H1 (cell line): ENCODE results near the gene DPEP2NB. TPM values are rescaled to one million over a fixed set of nuclear protein-coding genes. Genes with fewer than 3 reads are reported as not detected.
A peak's percentile ranks its signal among the peaks of the same experiment; 100 is the strongest.

Experiments used
- CTCF ChIA-PET: fragments of 300-600 bp; sonication (Branson Sonifier 250); formaldehyde crosslinking; loops from one replicate; lab custom pipeline; 2021; ENCODE audit not compliant: partially characterized antibody; lab: Charles Lee
- POLR2A ChIA-PET: fragments of 300-600 bp; sonication (Branson Sonifier 250); formaldehyde crosslinking; loops from one replicate; lab custom pipeline; 2021; ENCODE audit warnings: inconsistent platforms; ENCODE audit not compliant: partially characterized antibody; lab: Charles Lee
- DNase-seq, 2 experiments: peaks; one replicate each; pipeline versions ENCODE4 v3.0.0 to v3.0.0-alpha.2; 2010 to 2022; ENCODE audit warnings: low spot score in 2 of 2, low read depth in 1 of 2, mixed read lengths in 1 of 2
- FAIRE-seq: peaks from 2 replicates; lab custom pipeline; 2011; peaks lifted over from hg19 to GRCh38; lab: Jason Lieb, UNC
- H2AFZ ChIP-seq: 2 replicates; pipeline ENCODE4 v1.8.1; 2012; ENCODE audit warnings: low read length, inconsistent platforms
- H2AK5ac ChIP-seq: 2 replicates; pipeline ENCODE4 v1.6.1; 2013; ENCODE audit warnings: low read depth, low read length
- H2BK120ac ChIP-seq: replicated peaks from 2 replicates; pipeline ENCODE3; 2013; ENCODE audit warnings: low read depth, low read length, inconsistent platforms
- H2BK12ac ChIP-seq: 2 replicates; pipeline ENCODE4 v1.6.1; 2013; ENCODE audit warnings: low read depth, low read length
- H2BK15ac ChIP-seq: 2 replicates; pipeline ENCODE4 v1.6.1; 2013; ENCODE audit warnings: low read length
- H2BK20ac ChIP-seq: 2 replicates; pipeline ENCODE4 v1.6.1; 2013; ENCODE audit warnings: low read length
- H2BK5ac ChIP-seq: 2 replicates; pipeline ENCODE4 v1.6.1; 2013; ENCODE audit warnings: low read depth, low read length
- H3K14ac ChIP-seq: 2 replicates; pipeline ENCODE4 v1.6.1; 2013; ENCODE audit warnings: inconsistent platforms; ENCODE audit not compliant: insufficient read length
- H3K18ac ChIP-seq: 2 replicates; pipeline ENCODE4 v1.6.1; 2013; ENCODE audit warnings: low read length; ENCODE audit errors: extremely low read depth
- H3K23ac ChIP-seq: 2 replicates; pipeline ENCODE4 v1.6.1; 2013; ENCODE audit warnings: inconsistent platforms; ENCODE audit not compliant: insufficient read length
- H3K23me2 ChIP-seq: 2 replicates; pipeline ENCODE4 v1.6.1; 2013; ENCODE audit warnings: low read depth, low read length
- H3K27ac ChIP-seq: 2 replicates; pipeline ENCODE4 v1.6.1; 2011; ENCODE audit warnings: low read depth, low read length, inconsistent platforms
- H3K27me3 ChIP-seq, 4 experiments: replicated peaks in 1 of 4; 1 replicate in 1 of 4; 2 replicates in 3 of 4; pipeline versions ENCODE4 v1.6.1 to v1.8.1; 2011 to 2013; ENCODE audit warnings: low read length in 3 of 4, mild to moderate bottlenecking in 3 of 4, inconsistent platforms in 2 of 4, mixed read lengths in 2 of 4, moderate library complexity in 1 of 4; ENCODE audit not compliant: control insufficient read depth in 3 of 4, insufficient read depth in 3 of 4; ENCODE audit errors: extremely low read depth in 1 of 4
- H3K36me3 ChIP-seq, 4 experiments: 2 replicates each; pipeline versions ENCODE4 v1.6.1 to v1.8.1; 2011 to 2013; ENCODE audit warnings: mild to moderate bottlenecking in 4 of 4, low read length in 3 of 4, moderate library complexity in 2 of 4, control low read depth in 1 of 4, inconsistent platforms in 1 of 4; ENCODE audit not compliant: insufficient read depth in 4 of 4, control insufficient read depth in 2 of 4
- H3K4ac ChIP-seq: replicated peaks from 2 replicates; pipeline ENCODE3; 2013; ENCODE audit warnings: low read length, low read depth, mixed read lengths, inconsistent platforms; ENCODE audit not compliant: insufficient read length
- H3K4me1 ChIP-seq, 4 experiments: replicated peaks in 1 of 4; 1 replicate in 1 of 4; 2 replicates in 3 of 4; pipeline versions ENCODE4 v1.6.1 to v1.8.1; 2011 to 2013; ENCODE audit warnings: low read length in 3 of 4, inconsistent platforms in 2 of 4, mixed read lengths in 1 of 4; ENCODE audit not compliant: insufficient read depth in 4 of 4, control insufficient read depth in 3 of 4
- H3K4me2 ChIP-seq, 2 experiments: 2 replicates each; pipeline versions ENCODE4 v1.6.1 to v1.8.1; 2011 to 2013; ENCODE audit warnings: low read depth in 2 of 2, low read length in 2 of 2, control low read depth in 1 of 2, inconsistent platforms in 1 of 2, mild to moderate bottlenecking in 1 of 2; ENCODE audit not compliant: insufficient read depth in 1 of 2
- H3K4me3 ChIP-seq, 4 experiments: fragments of 200-600, 300-600 bp in 1 of 4; sonication (generic), shearing (Covaris generic), sonication (Bioruptor Twin) in 1 of 4; 2 replicates each; pipeline versions ENCODE4 v1.5.1 to v1.8.1; 2011 to 2016; ENCODE audit warnings: low read length in 4 of 4, low read depth in 3 of 4, control low read depth in 2 of 4, inconsistent platforms in 2 of 4, mild to moderate bottlenecking in 2 of 4, mixed read lengths in 1 of 4, moderate library complexity in 1 of 4; ENCODE audit not compliant: insufficient read depth in 2 of 4; ENCODE audit errors: extremely low read depth in 1 of 4
- H3K56ac ChIP-seq: replicated peaks from 2 replicates; pipeline ENCODE3; 2013; ENCODE audit warnings: low read depth, mild to moderate bottlenecking, mixed read lengths, low read length, inconsistent platforms; ENCODE audit not compliant: insufficient read length
- H3K79me1 ChIP-seq: 2 replicates; pipeline ENCODE4 v1.6.1; 2013; ENCODE audit warnings: low read depth, low read length, control low read depth
- H3K79me2 ChIP-seq, 2 experiments: 2 replicates each; pipeline versions ENCODE4 v1.6.1 to v1.8.1; 2012 to 2013; ENCODE audit warnings: low read length in 2 of 2, mild to moderate bottlenecking in 2 of 2, inconsistent platforms in 1 of 2; ENCODE audit not compliant: insufficient read depth in 2 of 2, control insufficient read depth in 1 of 2
- H3K9ac ChIP-seq, 4 experiments: replicated peaks in 1 of 4; 1 replicate in 1 of 4; 2 replicates in 3 of 4; pipeline versions ENCODE4 v1.6.1 to v1.8.1; 2011 to 2013; ENCODE audit warnings: low read depth in 3 of 4, low read length in 3 of 4, control low read depth in 2 of 4, mild to moderate bottlenecking in 2 of 4, moderate library complexity in 2 of 4, inconsistent platforms in 1 of 4; ENCODE audit errors: extremely low read depth in 1 of 4
- H3K9me3 ChIP-seq, 2 experiments: 2 replicates each; pipeline versions ENCODE4 v1.6.1 to v1.8.1; 2012 to 2013; ENCODE audit warnings: mild to moderate bottlenecking in 2 of 2, moderate library complexity in 2 of 2, control low read depth in 1 of 2, inconsistent platforms in 1 of 2, low read depth in 1 of 2, low read length in 1 of 2, mixed read lengths in 1 of 2; ENCODE audit not compliant: insufficient read depth in 2 of 2
- H4K20me1 ChIP-seq, 2 experiments: replicated peaks in 1 of 2; 2 replicates each; pipeline versions ENCODE3 to v1.8.1; 2011 to 2013; ENCODE audit warnings: inconsistent platforms in 2 of 2, low read length in 2 of 2, mild to moderate bottlenecking in 1 of 2; ENCODE audit not compliant: insufficient read depth in 2 of 2, control insufficient read depth in 1 of 2
- H4K5ac ChIP-seq: 2 replicates; pipeline ENCODE4 v1.6.1; 2013; ENCODE audit warnings: low read length, low read depth, mixed read lengths, inconsistent platforms; ENCODE audit not compliant: insufficient read length
- H4K8ac ChIP-seq: 2 replicates; pipeline ENCODE4 v1.8.0; 2013; ENCODE audit warnings: mild to moderate bottlenecking, moderate library complexity, low read length, inconsistent platforms; ENCODE audit not compliant: insufficient read depth; ENCODE audit errors: extremely low read depth
- H4K91ac ChIP-seq: replicated peaks from 2 replicates; pipeline ENCODE3; 2013; ENCODE audit warnings: low read length, mixed read lengths, inconsistent platforms; ENCODE audit not compliant: insufficient read length
- BACH1 ChIP-seq: IDR thresholded peaks from 2 replicates; pipeline ENCODE4 v1.6.1; 2012; ENCODE audit warnings: low read length, improper control_type of control experiment
- BRCA1 ChIP-seq: IDR thresholded peaks from 2 replicates; pipeline ENCODE4 v1.6.1; 2012; ENCODE audit warnings: low read depth, low read length, improper control_type of control experiment
- CBX8 ChIP-seq: fragments of 300-800, 300-1000 bp; sonication (generic); IDR thresholded peaks from 2 replicates; pipeline ENCODE4 v1.7.1; 2016; ENCODE audit warnings: low read depth, low read length, borderline replicate concordance
- CHD2 ChIP-seq: IDR thresholded peaks from 2 replicates; pipeline ENCODE4 v1.6.1; 2012; ENCODE audit warnings: low read length, improper control_type of control experiment
- CREB1 ChIP-seq: IDR thresholded peaks from 2 replicates; pipeline ENCODE4 v1.6.1; 2012; ENCODE audit warnings: inconsistent platforms
- EZH2 ChIP-seq: fragments of 200-600 bp; sonication (generic); IDR thresholded peaks from 2 replicates; pipeline ENCODE4 v1.7.1; 2012; ENCODE audit warnings: low read depth, mild to moderate bottlenecking, moderate library complexity, low read length, inconsistent platforms; ENCODE audit not compliant: severe bottlenecking
- FOSL1 ChIP-seq: IDR thresholded peaks from 2 replicates; pipeline ENCODE4 v1.6.1; 2011; ENCODE audit warnings: mild to moderate bottlenecking, low read depth, low read length, moderate library complexity; ENCODE audit not compliant: insufficient read depth
- KDM5A ChIP-seq: fragments of 200-600 bp; IDR thresholded peaks from 2 replicates; pipeline ENCODE4 v1.7.1; 2012; ENCODE audit warnings: mild to moderate bottlenecking, low read length, inconsistent platforms, mixed read lengths
- RFX5 ChIP-seq: IDR thresholded peaks from 2 replicates; pipeline ENCODE4 v1.6.1; 2011; ENCODE audit warnings: low read depth, low read length, improper control_type of control experiment, borderline replicate concordance
- RXRA ChIP-seq: IDR thresholded peaks from 2 replicates; pipeline ENCODE4 v1.6.1; 2011; ENCODE audit warnings: low read depth, mild to moderate bottlenecking, low read length, moderate library complexity; ENCODE audit not compliant: insufficient read depth
- SIX5 ChIP-seq: IDR thresholded peaks from 2 replicates; pipeline ENCODE4 v1.6.1; 2011; ENCODE audit warnings: mild to moderate bottlenecking, low read depth, low read length
- SP1 ChIP-seq: IDR thresholded peaks from 2 replicates; pipeline ENCODE4 v1.6.1; 2011; ENCODE audit warnings: low read depth, low read length
- SP4 ChIP-seq: IDR thresholded peaks from 2 replicates; pipeline ENCODE4 v1.6.1; 2012; ENCODE audit warnings: low read length, inconsistent platforms
- TCF12 ChIP-seq: IDR thresholded peaks from 2 replicates; pipeline ENCODE4 v1.6.1; 2011; ENCODE audit warnings: low read depth, mild to moderate bottlenecking, low read length
- WGBS, 2 experiments: shearing (Covaris generic) in 1 of 2; methylation state at CpG; one replicate each; pipeline versions ENCODE4 v1.1.6 to v1.1.7; 2013 to 2015; ENCODE audit warnings: low lambda C conversion rate in 2 of 2, mixed read lengths in 2 of 2, inconsistent platforms in 1 of 2, low coverage in 1 of 2, missing lambda C conversion rate in 1 of 2; ENCODE audit not compliant: insufficient replicate concordance in 2 of 2, insufficient coverage in 1 of 2, insufficient read length in 1 of 2; ENCODE audit errors: extremely low coverage in 1 of 2, missing lambda C conversion rate in 1 of 2; 5-methylcytosine and 5-hydroxymethylcytosine counted together
- polyA plus RNA-seq, 7 experiments: library from polyadenylated mRNA; depleted of rRNA in 3 of 7; stranded (reverse) in 5 of 7; unstranded in 2 of 7; fragments of >200 nt in 5 of 7; fragments of 200-250 nt in 2 of 7; gene quantifications; 1 replicate in 5 of 7; 2 replicates in 1 of 7; 4 replicates in 1 of 7; pipeline versions ENCODE4 v1.2.1 to v1.2.3, GENCODE V29; 2011 to 2013; ENCODE audit warnings: missing spikeins in 2 of 7, mixed read lengths in 2 of 7
- total RNA-seq: library from RNA; stranded (reverse); fragmentation: NEBNext Ultra II Directional; extraction: Animal tissue kit (Norgen Biotek cat#: 25700); gene quantifications from 2 replicates; pipeline ENCODE4 v1.2.1, GENCODE V29; 2021

The DPEP2NB gene
- total and polyA plus RNA-seq, 2 of the 8 experiments (the other 6 are each of a cell fraction or from before 2014, with no cell fraction given) = not detected

DNA sequence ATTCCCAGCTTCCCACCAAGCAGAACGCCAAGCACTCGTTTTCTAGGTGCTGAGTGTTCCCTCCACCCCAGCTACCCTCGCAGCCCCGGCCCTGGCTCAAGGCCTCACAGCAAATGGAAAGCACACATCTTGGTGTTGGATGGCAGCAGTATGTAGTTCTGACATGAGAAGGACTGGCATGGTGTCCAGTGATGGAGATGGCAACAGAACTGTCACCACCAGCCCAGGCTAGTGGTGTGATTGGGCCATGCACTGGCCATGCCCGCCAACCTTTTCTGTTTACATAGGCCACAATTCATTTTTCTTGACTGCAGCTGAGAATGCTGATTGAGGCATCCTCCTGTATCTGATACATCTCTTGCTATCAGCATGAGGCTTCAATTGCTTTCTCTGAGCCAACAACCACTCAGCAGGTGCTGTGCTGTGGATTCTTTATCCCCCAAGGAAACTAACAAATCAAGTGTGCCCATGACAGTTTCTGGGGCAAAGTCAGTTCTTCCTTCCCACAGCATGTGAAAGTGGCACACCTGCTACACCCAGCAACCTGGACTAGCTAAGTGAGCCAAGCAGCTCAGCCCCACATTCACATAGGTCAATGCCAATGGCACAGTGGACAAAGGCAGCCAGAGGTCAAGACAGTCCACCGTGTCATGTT lies 51.1 kb downstream of the DPEP2NB start:
- ChIA-PET POLR2A (interaction anchor here (0.6 to 3.9 kb wide), 12 partner anchors 8 to 417 kb away, joined by 3 to 26 read pairs (median 3); partner anchors contain the start of genes DDX28, DUS2, EDC4 and PSMB10), CTCF (interaction anchor here (0.7 to 10.9 kb wide), 13 partner anchors 14 to 301 kb away, joined by 3 to 90 read pairs (median 4); partner anchors contain the start of genes DPEP3, LCAT and SLC7A6)
- TF ChIP-seq RFX5 = no peak
- no peak for TF ChIP-seq EZH2
- no peak for TF ChIP-seq CHD2
- TF ChIP-seq CREB1 = no peak
- no peak for TF ChIP-seq RXRA
- no peak for TF ChIP-seq SP1
- no peak for TF ChIP-seq FOSL1
- TF ChIP-seq KDM5A = no peak
- no peak for TF ChIP-seq TCF12
- no peak for TF ChIP-seq BACH1
- no peak for TF ChIP-seq SP4
- no peak for TF ChIP-seq SIX5
- no peak for TF ChIP-seq BRCA1
- no peak for TF ChIP-seq CBX8

More for the DNA sequence above, 51.1 kb downstream of the DPEP2NB start:
- peaks cover 0 to 25% of the 10 kb centered on the region in 2 experiments for H4K20me1 ChIP-seq
- H3K79me2 ChIP-seq = peaks cover 0 to 4% of the 10 kb centered on the region in 2 experiments; a peak in 2 of 4 replicates
- H2BK120ac ChIP-seq = no peak overlapping the region
- H4K91ac ChIP-seq = no peak overlapping the region
- no peak overlapping the region for H3K4ac ChIP-seq
- no peak overlapping the region for H4K5ac ChIP-seq
- H3K36me3 ChIP-seq = peaks cover 4 to 19% (median 16%) of the 10 kb centered on the region in 4 experiments; a peak in 5 of 8 replicates
- WGBS, 2 experiments = 94% methylated on average over 6 of the region's 6 CpGs; no CpG with 5 or more reads in 1 of the 2 experiments
- FAIRE-seq (no peak), DNase-seq (no peak)
- H3K4me1 ChIP-seq = peaks cover 6 to 25% (median 19%) of the 10 kb centered on the region in 4 experiments
- H3K27me3 ChIP-seq = no peaks in the 10 kb centered on the region
- no peak overlapping the region for H3K27ac ChIP-seq
- H2BK5ac ChIP-seq = peak overlapping the region; percentile 35; the same call in 1 of the 2 replicates
- H3K4me3 ChIP-seq = no peak overlapping the region
- H2AK5ac ChIP-seq = 0 out of 2 replicates have a peak overlapping the region, but pooled peaks have one; percentile 43
- H2BK20ac ChIP-seq = no peak overlapping the region
- 0 out of 2 replicates have a peak overlapping the region, but pooled peaks have one; percentile 54 for H4K8ac ChIP-seq
- H2BK15ac ChIP-seq = peak overlapping the region; percentile 96; the same call in 1 of the 2 replicates
- peak overlapping the region; percentile 27; the same call in 1 of the 2 replicates for H2BK12ac ChIP-seq
- H2AFZ ChIP-seq = no peak overlapping the region
- no peak overlapping the region for H3K23ac ChIP-seq
- H3K79me1 ChIP-seq = peaks cover 20% of the 10 kb centered on the region; the same call in 1 of the 2 replicates
- no peak overlapping the region for H3K14ac ChIP-seq
- no peak overlapping the region; a peak in 2 of 4 replicates for H3K4me2 ChIP-seq
- no peaks in the 10 kb centered on the region for H3K9me3 ChIP-seq
- peaks cover 7% of the 10 kb centered on the region; the same call in 1 of the 2 replicates for H3K23me2 ChIP-seq
- no peak overlapping the region for H3K18ac ChIP-seq
- no peak overlapping the region for H3K56ac ChIP-seq
- no peak overlapping the region; a peak in 1 of 7 replicates for H3K9ac ChIP-seq
